GM12878 (cell line): ENCODE data around the gene SHANK1. TPM values are rescaled to one million over a fixed set of nuclear protein-coding genes. Genes with fewer than 3 reads are reported as not detected.
A peak's percentile ranks its signal among the peaks of the same experiment; 100 is the strongest.

Experiments
- ATAC-seq: fragments of 200-7000 bp; cut with Tn5 transposase; 3 replicates; pipeline ENCODE4 v1.9.1; 2020; ENCODE audit warnings: mild to moderate bottlenecking, moderate library complexity
- BruUV-seq: library from RNA; stranded (reverse); fragments of 400-500 nt; replicated peaks from 2 replicates; lab custom pipeline; 2021; lab: Mats Ljungman, UMichigan
- CTCF ChIA-PET: fragments of 300-600 bp; sonication (Branson Sonifier 250); formaldehyde crosslinking; extraction: SDS; loops from one replicate; lab custom pipeline; 2021; ENCODE audit warnings: inconsistent platforms; lab: Yijun Ruan, JAX
- POLR2A ChIA-PET: fragments of 350-600 bp; formaldehyde crosslinking; extraction: SDS; loops from one replicate; lab custom pipeline; 2021; ENCODE audit warnings: inconsistent platforms; lab: Charles Lee
- RAD21 ChIA-PET: fragments of 300-600 bp; sonication (Branson Sonifier 250); formaldehyde crosslinking; loops from one replicate; lab custom pipeline; 2023; ENCODE audit warnings: antibody characterized with exemption; ENCODE audit not compliant: unreplicated experiment; lab: Charles Lee
- SMC1A ChIA-PET: fragments of 300-600 bp; sonication (Branson Sonifier 250); formaldehyde crosslinking; loops from one replicate; lab custom pipeline; 2023; ENCODE audit not compliant: unreplicated experiment, uncharacterized antibody; lab: Charles Lee
- DNase-seq: peaks from one replicate; pipeline ENCODE4 v3.0.0-alpha.2; 2011; ENCODE audit warnings: low read depth, low spot score
- FAIRE-seq: peaks from 3 replicates; lab custom pipeline; 2011; peaks lifted over from hg19 to GRCh38; lab: Jason Lieb, UNC
- H2AFZ ChIP-seq: 2 replicates; pipeline ENCODE4 v1.6.0; 2011; ENCODE audit warnings: low read depth, low read length, control low read depth; ENCODE audit not compliant: control insufficient read depth
- H3K27ac ChIP-seq: 2 replicates; pipeline ENCODE4 v1.5.1; 2011; ENCODE audit warnings: control low read depth; ENCODE audit not compliant: control insufficient read depth, insufficient read depth
- H3K27me3 ChIP-seq, 2 experiments: replicated peaks in 1 of 2; 2 replicates each; pipeline versions ENCODE4 v1.6.0 to v1.6.1; 2011; ENCODE audit warnings: low read length in 1 of 2; ENCODE audit not compliant: control insufficient read depth in 2 of 2, insufficient read depth in 2 of 2
- H3K36me3 ChIP-seq, 2 experiments: 2 replicates each; pipeline ENCODE4 v1.5.1; 2011; ENCODE audit warnings: low read length in 1 of 2; ENCODE audit not compliant: control insufficient read depth in 2 of 2, insufficient read depth in 2 of 2
- H3K4me1 ChIP-seq: 2 replicates; pipeline ENCODE4 v1.6.1; 2011; ENCODE audit warnings: mild to moderate bottlenecking, low read length, moderate library complexity, mixed read lengths; ENCODE audit not compliant: control insufficient read depth, insufficient read depth
- H3K4me2 ChIP-seq: 2 replicates; pipeline ENCODE4 v1.6.0; 2011; ENCODE audit warnings: control low read depth; ENCODE audit not compliant: control insufficient read depth, insufficient read depth
- H3K4me3 ChIP-seq: fragments of 200-600 bp; sonication (generic); 2 replicates; pipeline ENCODE4 v1.5.1; 2016
- H3K79me2 ChIP-seq: 2 replicates; pipeline ENCODE4 v1.6.0; 2011; ENCODE audit warnings: low read length; ENCODE audit not compliant: control insufficient read depth, insufficient read depth
- H3K9ac ChIP-seq: 2 replicates; pipeline ENCODE4 v1.8.0; 2011; ENCODE audit warnings: low read length, control low read depth, mixed read lengths; ENCODE audit not compliant: control insufficient read depth, insufficient read depth
- H3K9me3 ChIP-seq: replicated peaks from 3 replicates; pipeline ENCODE4 v1.5.1; 2011; ENCODE audit warnings: mild to moderate bottlenecking, low read length; ENCODE audit not compliant: control insufficient read depth, insufficient read depth
- H4K20me1 ChIP-seq: 2 replicates; pipeline ENCODE4 v1.6.0; 2011; ENCODE audit not compliant: control insufficient read depth, insufficient read depth
- FOS ChIP-seq: IDR thresholded peaks from 3 replicates; pipeline ENCODE4 v1.6.1; 2011; ENCODE audit warnings: borderline replicate concordance; ENCODE audit not compliant: insufficient read length; ENCODE audit errors: extremely low read depth
- WGBS: methylation state at CpG from one replicate; pipeline ENCODE4 v1.1.6; 2016; ENCODE audit warnings: low lambda C conversion rate; ENCODE audit not compliant: insufficient replicate concordance, insufficient coverage; ENCODE audit errors: missing lambda C conversion rate; 5-methylcytosine and 5-hydroxymethylcytosine counted together
- in situ Hi-C: fragments of 300-500 bp; cut with MboI; formaldehyde crosslinking; loops from 9 replicates; pipeline ENCODE4 v1.14.3; 2018; ENCODE audit warnings: mixed read lengths
- intact Hi-C: fragments of 100-400 bp; cut with micrococcal nuclease; formaldehyde crosslinking; loops from one replicate; pipeline ENCODE4 v1.14.2; 2022; ENCODE audit not compliant: unreplicated experiment
- polyA plus RNA-seq, 11 experiments: library from polyadenylated mRNA; depleted of rRNA in 4 of 11; unstranded in 6 of 11; stranded (reverse) in 5 of 11; fragments of >200 nt; fragmentation: Nextera tagmentation in 4 of 11; fragmentation: Illumina TruSeq in 1 of 11; extraction: Ambion mirVana in 4 of 11; extraction: Trizol in 1 of 11; gene quantifications; 1 replicate in 1 of 11; 2 replicates in 10 of 11; pipeline versions ENCODE4 v1.2.1 to v1.2.3, GENCODE V29; 2011 to 2016; ENCODE audit warnings: inconsistent platforms in 2 of 11, missing spikeins in 2 of 11, low read depth in 1 of 11
- total RNA-seq, 4 experiments: library from RNA; depleted of rRNA in 3 of 4; stranded (reverse); fragments of >200 nt in 3 of 4; fragmentation: Illumina TruSeq in 1 of 4; extraction: Trizol in 1 of 4; gene quantifications; 2 replicates each; pipeline versions ENCODE4 v1.2.1 to v1.2.3, GENCODE V29; 2013 to 2021
- TF ChIP-seq, protein P1 (sequence below), 3 experiments: IDR thresholded peaks in 2 of 3; conservative IDR thresholded peaks in 1 of 3; 2 replicates each; pipeline ENCODE4 v1.5.1; 2011; ENCODE audit warnings: low read depth in 3 of 3, low read length in 3 of 3, mild to moderate bottlenecking in 3 of 3, control low read depth in 2 of 3, moderate library complexity in 2 of 3, inconsistent platforms in 1 of 3, mixed read lengths in 1 of 3; ENCODE audit not compliant: control insufficient read depth in 2 of 3, insufficient read depth in 1 of 3; ENCODE audit errors: extremely low read depth in 1 of 3

The SHANK1 gene
- total and polyA plus RNA-seq, 10 of the 15 experiments (the other 5 are each of a cell fraction or from before 2014, with no cell fraction given): not detected

DNA sequence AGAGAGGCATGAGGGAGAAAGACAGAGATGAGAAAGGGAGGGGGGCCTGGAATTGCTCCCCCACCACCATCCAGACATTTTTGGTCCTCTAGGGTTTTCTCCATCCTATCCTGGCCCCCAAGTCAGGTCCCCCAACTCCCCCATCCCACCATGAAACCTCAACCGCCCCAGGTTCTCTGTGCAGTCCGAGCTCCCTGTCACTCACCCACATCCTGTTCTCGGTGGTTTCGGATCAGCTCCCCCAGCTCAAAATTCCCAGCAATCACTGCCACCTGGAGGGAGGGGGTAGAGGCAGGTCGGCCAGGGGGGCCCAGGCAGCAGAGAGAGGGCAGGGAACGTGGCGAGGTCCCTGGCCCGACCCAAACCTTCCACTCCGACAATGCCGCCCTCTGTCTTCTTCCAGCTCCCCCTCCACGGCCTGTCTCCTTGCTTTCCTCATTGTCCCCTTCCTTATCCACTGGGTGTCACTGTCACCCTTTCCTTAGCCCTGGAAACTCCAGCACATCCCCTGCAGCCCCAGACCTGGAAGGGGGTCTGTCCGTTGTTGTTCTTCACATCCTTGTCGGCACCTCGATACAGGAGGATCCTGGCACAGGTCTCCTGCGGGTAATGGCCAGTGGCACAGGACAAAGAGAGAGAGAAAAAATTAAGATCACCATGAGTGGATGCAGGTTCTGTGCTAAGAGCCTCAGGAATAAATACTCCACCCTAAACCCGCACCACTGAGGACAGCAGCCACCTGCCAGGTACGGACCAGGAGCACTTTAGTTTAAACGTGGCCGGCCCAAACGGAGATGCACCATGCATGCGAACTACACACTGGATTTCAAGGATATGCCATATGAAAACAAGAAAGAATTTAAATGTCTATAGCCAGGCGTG is 15.4 kb downstream of the SHANK1 start:
- RAD21 ChIA-PET: interaction anchor here (1.4 kb wide), 1 partner anchor 218 kb away, joined by 5 read pairs; no protein-coding TSS in a partner anchor
- POLR2A ChIA-PET: no interaction called here
- H4K20me1 ChIP-seq: no peaks in the 10 kb centered on the region
- H2AFZ ChIP-seq: no peak overlapping the region
- H3K9me3 ChIP-seq: no peaks in the 10 kb centered on the region
- SMC1A ChIA-PET: no interaction called here
- CTCF ChIA-PET: interaction anchor here (1.2 to 2.1 kb wide), 4 partner anchors 75 to 167 kb away, joined by 4 to 10 read pairs (median 8); no protein-coding TSS in a partner anchor
- H3K9ac ChIP-seq: no peak overlapping the region
- H3K27ac ChIP-seq: no peak overlapping the region
- no peak overlapping the region for H3K4me2 ChIP-seq
- no TSS peak for BruUV-seq
- H3K79me2 ChIP-seq: no peaks in the 10 kb centered on the region
- H3K4me3 ChIP-seq: no peak overlapping the region
- in situ Hi-C loops: no loop called here
- intact Hi-C loops: loop anchor here (2.0 kb wide), 1 partner anchor 79 kb away; no protein-coding TSS in a partner anchor
- DNase-seq (no peak), FAIRE-seq (no peak), ATAC-seq (no peak)
- H3K4me1 ChIP-seq: no peaks in the 10 kb centered on the region
- H3K36me3 ChIP-seq: no peaks in the 10 kb centered on the region
- no peaks in the 10 kb centered on the region; a peak in 1 of 4 replicates for H3K27me3 ChIP-seq
- WGBS: 39% methylated on average over 22 of the region's 22 CpGs
- TF ChIP-seq, protein P1, sequence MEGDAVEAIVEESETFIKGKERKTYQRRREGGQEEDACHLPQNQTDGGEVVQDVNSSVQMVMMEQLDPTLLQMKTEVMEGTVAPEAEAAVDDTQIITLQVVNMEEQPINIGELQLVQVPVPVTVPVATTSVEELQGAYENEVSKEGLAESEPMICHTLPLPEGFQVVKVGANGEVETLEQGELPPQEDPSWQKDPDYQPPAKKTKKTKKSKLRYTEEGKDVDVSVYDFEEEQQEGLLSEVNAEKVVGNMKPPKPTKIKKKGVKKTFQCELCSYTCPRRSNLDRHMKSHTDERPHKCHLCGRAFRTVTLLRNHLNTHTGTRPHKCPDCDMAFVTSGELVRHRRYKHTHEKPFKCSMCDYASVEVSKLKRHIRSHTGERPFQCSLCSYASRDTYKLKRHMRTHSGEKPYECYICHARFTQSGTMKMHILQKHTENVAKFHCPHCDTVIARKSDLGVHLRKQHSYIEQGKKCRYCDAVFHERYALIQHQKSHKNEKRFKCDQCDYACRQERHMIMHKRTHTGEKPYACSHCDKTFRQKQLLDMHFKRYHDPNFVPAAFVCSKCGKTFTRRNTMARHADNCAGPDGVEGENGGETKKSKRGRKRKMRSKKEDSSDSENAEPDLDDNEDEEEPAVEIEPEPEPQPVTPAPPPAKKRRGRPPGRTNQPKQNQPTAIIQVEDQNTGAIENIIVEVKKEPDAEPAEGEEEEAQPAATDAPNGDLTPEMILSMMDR (IDR thresholded peaks at IDR 0.05 in 2 of 3, conservative IDR thresholded peaks at IDR 0.05 in 1 of 3; ENCODE audit: control insufficient read depth in 2 of 3, extremely low read depth in 1 of 3, insufficient read depth in 1 of 3, low read depth in 3 of 3, low read length in 3 of 3): peak in 1 of 3 experiments; percentile 12; a peak in 1 of 6 replicates
- no peak for TF ChIP-seq FOS
